Lung (tissue), 12 donors: ENCODE data around the gene BPIFB2. TPM values are rescaled to one million over a fixed set of nuclear protein-coding genes. Genes with fewer than 3 reads are reported as not detected.

Source experiments
- ATAC-seq: fragments of 200-7000 bp; cut with Tn5 transposase; one replicate; pipeline ENCODE4 v1.9.1; 2020; ENCODE audit warnings: moderate number of reproducible peaks; ENCODE audit not compliant: insufficient read depth, low FRiP score
- DNase-seq, 3 donors: peaks; one replicate each; pipeline ENCODE4 v3.0.0-alpha.2; 2013 to 2017
- H3K27ac ChIP-seq, 2 donors: one replicate each; pipeline ENCODE4 v1.5.1; 2013; ENCODE audit warnings: mild to moderate bottlenecking in 2 of 2, moderate library complexity in 2 of 2, control low read depth in 1 of 2, inconsistent platforms in 1 of 2, low read depth in 1 of 2, low read length in 1 of 2
- H3K27me3 ChIP-seq, 3 donors: one replicate each; pipeline ENCODE4 v1.5.1; 2013; ENCODE audit warnings: low read length in 2 of 3; ENCODE audit not compliant: control insufficient read depth in 3 of 3, insufficient read depth in 3 of 3
- H3K36me3 ChIP-seq, 4 donors: one replicate each; pipeline ENCODE4 v1.5.1; 2013; ENCODE audit warnings: low read length in 4 of 4, mild to moderate bottlenecking in 1 of 4, moderate library complexity in 1 of 4; ENCODE audit not compliant: control insufficient read depth in 4 of 4, insufficient read depth in 4 of 4
- H3K4me1 ChIP-seq, 5 donors: one replicate each; pipeline ENCODE4 v1.5.1; 2013; ENCODE audit warnings: low read length in 5 of 5, mild to moderate bottlenecking in 2 of 5, moderate library complexity in 1 of 5; ENCODE audit not compliant: control insufficient read depth in 5 of 5, insufficient read depth in 5 of 5
- H3K4me3 ChIP-seq: one replicate; pipeline ENCODE4 v1.5.1; 2013; ENCODE audit warnings: mild to moderate bottlenecking, control low read depth, moderate library complexity
- H3K9ac ChIP-seq, 2 donors: one replicate each; pipeline ENCODE4 v1.5.1; 2013; ENCODE audit warnings: low read length in 2 of 2, control low read depth in 1 of 2; ENCODE audit not compliant: insufficient read depth in 1 of 2
- H3K9me3 ChIP-seq, 4 donors: one replicate each; pipeline ENCODE4 v1.5.1; 2013; ENCODE audit warnings: low read length in 3 of 4, mild to moderate bottlenecking in 1 of 4, moderate library complexity in 1 of 4; ENCODE audit not compliant: control insufficient read depth in 4 of 4, insufficient read depth in 3 of 4
- CTCF ChIP-seq: IDR thresholded peaks from 2 replicates; pipeline ENCODE4 v1.5.1; 2012; ENCODE audit warnings: mild to moderate bottlenecking; ENCODE audit errors: control extremely low read depth, extremely low read depth
- WGBS, 2 donors: extraction: QIAGEN DNeasy Blood & Tissue Kit; methylation state at CpG; one replicate each; pipeline ENCODE4 v1.1.7; 2013; 5-methylcytosine and 5-hydroxymethylcytosine counted together
- polyA plus RNA-seq, 2 donors: library from polyadenylated mRNA; stranded (reverse); fragments of 200-250 nt; gene quantifications; one replicate each; pipeline ENCODE4 v1.2.1, GENCODE V29; 2013
- total RNA-seq, 2 donors: library from RNA; depleted of rRNA in 1 of 2; stranded (reverse); fragments of >200 nt in 1 of 2; gene quantifications; one replicate each; pipeline ENCODE4 v1.2.1, GENCODE V29; 2014 to 2021
- donor health status: control.
- donor health status: control.
- donor health status: Bipolar disorder and iron deficiency.
- donor health status: healthy.
- donor health status: DM: yes; HTN: yes; CAD: no.

The BPIFB2 gene
- total and polyA plus RNA-seq, 4 donors, result 0.41 to 3.0 (median 1.6) TPM

GRCh38 chr20:33017542-33017941 lies 10.0 kb downstream of the BPIFB2 start:
- H3K4me1 ChIP-seq, result no peaks in the 10 kb centered on the region
- 85 to 87% methylated on average over 7 of the region's 7 CpGs for WGBS, 2 donors
- no peaks in the 10 kb centered on the region for H3K36me3 ChIP-seq
- H3K27me3 ChIP-seq, result peaks cover 0 to 23% (median 5%) of the 10 kb centered on the region in 3 donors
- no peak overlapping the region for H3K4me3 ChIP-seq
- DNase-seq (no peak), ATAC-seq (no peak)
- H3K9ac ChIP-seq, result no peak overlapping the region
- no peaks in the 10 kb centered on the region for H3K9me3 ChIP-seq
- no peak for TF ChIP-seq CTCF
- no peak overlapping the region for H3K27ac ChIP-seq

- Histone ChIP-seq H3K4me1 (no peaks in the 10 kb centered on the region), H3K36me3 (no peaks in the 10 kb centered on the region), H3K27ac (no peak overlapping the region), H3K9ac (no peak overlapping the region), H3K9me3 (no peaks in the 10 kb centered on the region), H3K4me3 (no peak overlapping the region), H3K27me3 (peaks cover 0 to 23% (median 5%) of the 10 kb centered on the region in 3 donors)
- WGBS, 2 donors, result 73 to 78% methylated on average over 14 of the region's 14 CpGs
- no peak for TF ChIP-seq CTCF
- DNase-seq, result no peak
- ATAC-seq, result no peak
These were observed 10.8 kb downstream of the BPIFB2 start for GRCh38 chr20:33018169-33018931.

GRCh38 chr20:33019465-33020277 lies 12.2 kb downstream of the BPIFB2 start:
- H3K9ac ChIP-seq, result no peak overlapping the region

More at GRCh38 chr20:33019465-33020277, 12.2 kb downstream of the BPIFB2 start:
- H3K27me3 ChIP-seq, result peaks cover 0 to 17% (median under 1%) of the 10 kb centered on the region in 3 donors
- no peaks in the 10 kb centered on the region for H3K9me3 ChIP-seq
- no peaks in the 10 kb centered on the region for H3K36me3 ChIP-seq
- no peak overlapping the region for H3K27ac ChIP-seq
- 88 to 93% methylated on average over 23 of the region's 23 CpGs for WGBS, 2 donors
- no peak for TF ChIP-seq CTCF
- no peak for DNase-seq
- no peak overlapping the region for H3K4me3 ChIP-seq
- no peaks in the 10 kb centered on the region for H3K4me1 ChIP-seq
- no peak for ATAC-seq
